Heart left ventricle (tissue), 16 donors: ENCODE results near the gene TFDP1. TPM values are rescaled to one million over a fixed set of nuclear protein-coding genes. Genes with fewer than 3 reads are reported as not detected.

Source experiments
- ATAC-seq, 4 donors: fragments of 200-7000 bp; cut with Tn5 transposase; one replicate each; pipeline ENCODE4 v1.9.1; 2020 to 2022; ENCODE audit warnings: moderate library complexity in 4 of 4, mild to moderate bottlenecking in 3 of 4, moderate number of reproducible peaks in 1 of 4
- DNase-seq, 5 donors: peaks; one replicate each; pipeline ENCODE4 v3.0.0-alpha.2; 2020
- H3K27ac ChIP-seq, 12 donors: fragments of 200-600 bp; sonication (generic) in 4 of 12; one replicate each; pipeline versions ENCODE4 v1.5.0 to v1.8.0; 2016 to 2022; ENCODE audit warnings: mild to moderate bottlenecking in 2 of 12
- H3K27me3 ChIP-seq, 9 donors: fragments of 200-600 bp; sonication (generic) in 2 of 9; one replicate each; pipeline versions ENCODE4 v1.5.1 to v1.8.0; 2016 to 2022; ENCODE audit warnings: mild to moderate bottlenecking in 3 of 9
- H3K36me3 ChIP-seq, 9 donors: fragments of 200-600 bp; sonication (generic) in 2 of 9; one replicate each; pipeline versions ENCODE4 v1.5.0 to v1.8.0; 2018 to 2022; ENCODE audit warnings: mild to moderate bottlenecking in 2 of 9
- H3K4me1 ChIP-seq, 12 donors: fragments of 200-600 bp; sonication (generic) in 4 of 12; one replicate each; pipeline versions ENCODE4 v1.5.0 to v1.8.0; 2016 to 2022; ENCODE audit warnings: mild to moderate bottlenecking in 3 of 12
- H3K4me3 ChIP-seq, 12 donors: fragments of 200-600 bp; sonication (generic) in 4 of 12; one replicate each; pipeline versions ENCODE4 v1.5.0 to v1.8.0; 2017 to 2022; ENCODE audit warnings: mild to moderate bottlenecking in 9 of 12, moderate library complexity in 4 of 12
- H3K9me3 ChIP-seq, 12 donors: fragments of 200-600 bp; sonication (generic) in 4 of 12; one replicate each; pipeline versions ENCODE4 v1.5.0 to v1.8.0; 2016 to 2022; ENCODE audit warnings: mild to moderate bottlenecking in 1 of 12
- CTCF ChIP-seq, 12 donors: fragments of 200-600 bp; sonication (generic) in 4 of 12; IDR thresholded peaks; one replicate each; pipeline versions ENCODE4 v1.5.0 to v1.8.0; 2018 to 2022; ENCODE audit warnings: antibody characterized with exemption in 12 of 12, mild to moderate bottlenecking in 5 of 12
- POLR2A ChIP-seq, 2 donors: fragments of 450-650 bp; IDR thresholded peaks; one replicate each; pipeline ENCODE4 v1.6.1; 2017; ENCODE audit warnings: antibody characterized with exemption in 2 of 2, mild to moderate bottlenecking in 2 of 2, moderate library complexity in 2 of 2
- WGBS, 4 donors: extraction: QIAGEN DNeasy Blood & Tissue Kit in 2 of 4; methylation state at CpG; one replicate each; pipeline versions ENCODE4 v1.1.5 to v1.1.7; 2013 to 2018; 5-methylcytosine and 5-hydroxymethylcytosine counted together
- intact Hi-C, 10 donors: fragments of 100-400 bp; cut with DNase I; formaldehyde crosslinking; loops; one replicate each; pipeline versions ENCODE4 v1.11.1 to v1.14.2; 2022
- polyA plus RNA-seq, 2 donors: library from polyadenylated mRNA; stranded (reverse); fragments of 200-250 nt; gene quantifications; one replicate each; pipeline ENCODE4 v1.2.3, GENCODE V29; 2013
- total RNA-seq, 9 donors: library from RNA; depleted of rRNA in 2 of 9; stranded (reverse); fragments of >200 nt in 2 of 9; fragmentation: NEBNext Ultra II Directional in 3 of 9; extraction: Animal tissue kit (Norgen Biotek cat#: 25700) in 3 of 9; gene quantifications; one replicate each; pipeline versions ENCODE4 v1.1.0 to v1.2.4, GENCODE V29; 2016 to 2023
- donor health status: ischemic (EF 13 %, LVEDD 7.1; RV severe dilation, severe dysfunction).
- donor health status: healthy with polysubstance abuse.
- donor health status: DM: no; HTN: yes; CAD: no.
- donor health status: DM: no; HTN: no; CAD: no.
- donor health status: ischemic (EF 25% LVEDD 6.9; RV normal size, moderate dysfunction).
- donor health status: ischemic (EF 25% LVEDD 5.7; RV mildly dilated, moderate dysfunction).
- donor health status: healthy.
- donor health status: DM: yes; HTN: yes; CAD: no.
- donor health status: ischemic (EF 35%, LVEDD 5.7; RV mildly dilated, moderate dysfunction).
- donor health status: nonischemic (EF 11% LVEDD 7.7; RV severe dilation, severe dysfunction).
- donor health status: DM: yes; HTN: yes; CAD: no.
- donor health status: PGD.
- donor health status: ischemic (EF 29% LVEDD 5.4; RV normal size, mild dysfunction).
- donor health status: nonischemic (EF 23%, LVEDD 6.1; RV moderate dilation, normal function).

TFDP1 gene
- total and polyA plus RNA-seq, 11 donors = 19.7 to 50.3 (median 44.3) TPM

- 87 to 91% (median 89%) methylated on average over 43 to 47 of the region's 47 CpGs for WGBS, 4 donors
- intact Hi-C loops = no loop called here
- H3K36me3 ChIP-seq = no peaks in the 10 kb centered on the region
- H3K9me3 ChIP-seq = peaks cover 0 to 23% (median 9%) of the 10 kb centered on the region in 12 donors
- DNase-seq = peak in 3 of 5 donors; percentile 5 to 16 (median 15)
- TF ChIP-seq POLR2A (IDR thresholded peaks at IDR 0.05) = no peak
- no peak for TF ChIP-seq CTCF (IDR thresholded peaks at IDR 0.05)
- H3K27me3 ChIP-seq = no peaks in the 10 kb centered on the region
- no peak within 1 kb of the TSS for H3K27ac ChIP-seq
- ATAC-seq = no peak
- no peak within 1 kb of the TSS for H3K4me3 ChIP-seq
- no peaks in the 10 kb centered on the region for H3K4me1 ChIP-seq
These were observed 73.5 kb downstream of the TFDP1 start, which contains the start of gene ATP4B for GRCh38 chr13:113657851-113658741. ATP4B (minus strand) TSS chr13:113658198; CDS start chr13:113658144, 54 bp downstream.

GRCh38 chr13:113658836-113659235, 74.3 kb downstream of the TFDP1 start:
- H3K27ac ChIP-seq = no peak overlapping the region
- no peaks in the 10 kb centered on the region for H3K36me3 ChIP-seq
- WGBS, 4 donors = 67 to 84% (median 80%) methylated on average over 3 to 14 of the region's 14 CpGs
- no peak for TF ChIP-seq CTCF (IDR thresholded peaks at IDR 0.05)
- TF ChIP-seq POLR2A (IDR thresholded peaks at IDR 0.05) = no peak
- H3K27me3 ChIP-seq = no peaks in the 10 kb centered on the region
- ATAC-seq (no peak), DNase-seq (peak in 2 of 5 donors; percentile 14 to 25)
- no peak overlapping the region for H3K4me3 ChIP-seq
- no peaks in the 10 kb centered on the region for H3K4me1 ChIP-seq
- H3K9me3 ChIP-seq = peaks cover 0 to 23% (median 9%) of the 10 kb centered on the region in 12 donors
- intact Hi-C loops = no loop called here

GRCh38 chr13:113659337-113659736, 74.8 kb downstream of the TFDP1 start:
- WGBS, 4 donors = 91 to 96% (median 93%) methylated on average over 8 of the region's 8 CpGs
- ATAC-seq = no peak
- Histone ChIP-seq H3K4me1 (no peaks in the 10 kb centered on the region), H3K27me3 (no peaks in the 10 kb centered on the region), H3K9me3 (peaks cover 0 to 23% (median 9%) of the 10 kb centered on the region in 12 donors), H3K4me3 (no peak overlapping the region), H3K36me3 (no peaks in the 10 kb centered on the region), H3K27ac (no peak overlapping the region)
- no peak for TF ChIP-seq CTCF (IDR thresholded peaks at IDR 0.05)
- no peak for TF ChIP-seq POLR2A (IDR thresholded peaks at IDR 0.05)
- intact Hi-C loops = no loop called here
- DNase-seq = no peak

- no peak overlapping the region for H3K4me3 ChIP-seq
- DNase-seq (peak in 3 of 5 donors; percentile 4 to 7 (median 5)), ATAC-seq (no peak)
- H3K4me1 ChIP-seq = no peaks in the 10 kb centered on the region
- intact Hi-C loops = no loop called here
- 74 to 88% (median 79%) methylated on average over 3 of the region's 3 CpGs for WGBS, 4 donors
- peaks cover 0 to 23% (median 9%) of the 10 kb centered on the region in 12 donors for H3K9me3 ChIP-seq
- H3K27ac ChIP-seq = no peak overlapping the region
- no peaks in the 10 kb centered on the region for H3K27me3 ChIP-seq
- TF ChIP-seq CTCF (IDR thresholded peaks at IDR 0.05) (no peak), POLR2A (IDR thresholded peaks at IDR 0.05) (no peak)
- no peaks in the 10 kb centered on the region for H3K36me3 ChIP-seq
These were observed 75.5 kb downstream of the TFDP1 start for GRCh38 chr13:113660066-113660465.
